LHCN-M2 (cell line): ENCODE measurements around the gene TMEM131L. TPM values are rescaled to one million over a fixed set of nuclear protein-coding genes. Genes with fewer than 3 reads are reported as not detected.
"Not testable (repeated sequence)": the region's sequence is repeated elsewhere in the genome, so short reads cannot be mapped to it uniquely, and the experiment has no call there.

ENCODE experiments used
- DNase-seq: peaks from one replicate; pipeline ENCODE4 v3.0.0-alpha.2; 2012; ENCODE audit warnings: low read depth
- polyA plus RNA-seq: library from polyadenylated mRNA; unstranded; fragments of >200 nt; gene quantifications from one replicate; pipeline ENCODE4 v1.2.1, GENCODE V29; 2012; ENCODE audit warnings: missing spikeins
- total RNA-seq: library from RNA; depleted of rRNA; stranded (reverse); fragments of >200 nt; gene quantifications from 2 replicates; pipeline ENCODE4 v1.2.3, GENCODE V29; 2014; rRNA removed

The TMEM131L gene
- 6.8 and 7.2 TPM in 2 replicates for total RNA-seq
- polyA plus RNA-seq, result 3.1 TPM

- peak; percentile 59 for DNase-seq
Observed at GRCh38 chr4:153466081-153466948, at the start of gene TMEM131L. Gene TMEM131L, plus strand, starts transcription at chr4:153466360. Its CDS starts 38 bp downstream, at chr4:153466398.

- not testable (repeated sequence) for DNase-seq
Observed at GRCh38 chr4:153416456-153416855, 49.7 kb upstream of the TMEM131L start.

GRCh38 chr4:153418121-153418520 is 48.0 kb upstream of the TMEM131L start:
- DNase-seq, result peak; percentile 25

DNA sequence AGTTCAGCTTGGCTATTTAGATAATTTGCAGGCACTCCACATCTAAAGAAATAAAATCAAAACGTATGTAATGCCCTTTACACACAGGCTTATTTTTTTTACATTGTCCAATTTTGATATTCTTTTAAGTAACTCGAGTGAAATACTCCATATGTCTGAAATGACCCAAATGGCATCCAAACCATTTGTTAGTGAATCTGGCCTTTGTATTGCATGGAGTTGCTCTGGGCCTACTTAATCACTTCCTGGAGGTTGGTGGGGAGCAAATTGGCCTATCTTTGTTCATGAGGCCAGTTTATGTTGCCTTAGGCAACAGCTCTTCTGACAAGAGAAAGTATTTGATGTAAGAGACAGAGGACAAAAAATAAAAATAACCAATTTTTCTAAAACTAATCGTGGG is 47.6 kb upstream of the TMEM131L start:
- no peak for DNase-seq

GRCh38 chr4:153419029-153419428 is 47.1 kb upstream of the TMEM131L start:
- DNase-seq, result no peak

GRCh38 chr4:153419673-153420278 is 46.4 kb upstream of the TMEM131L start:
- no peak for DNase-seq

GRCh38 chr4:153420361-153420760 is 45.8 kb upstream of the TMEM131L start:
- peak; percentile 19 for DNase-seq

DNA sequence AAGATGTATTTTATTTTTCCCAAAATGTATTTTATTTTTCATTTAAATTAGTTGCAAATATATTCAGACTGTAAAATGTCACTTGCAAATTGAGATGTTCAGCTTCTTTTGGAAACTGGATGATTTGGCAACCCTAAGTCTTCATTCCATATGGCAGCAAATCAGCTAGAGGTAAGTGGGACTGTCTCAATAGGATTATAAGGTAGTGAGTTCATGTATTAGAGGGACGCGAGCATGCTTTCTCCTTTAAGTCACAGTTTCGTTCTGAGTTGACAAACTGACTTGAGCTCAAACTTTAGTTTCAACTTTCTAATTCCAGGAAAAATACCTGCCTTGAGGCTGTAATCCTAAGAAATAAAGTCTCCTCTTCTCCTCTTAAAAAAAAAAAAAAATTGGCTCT is 44.2 kb upstream of the TMEM131L start:
- no peak for DNase-seq

DNA sequence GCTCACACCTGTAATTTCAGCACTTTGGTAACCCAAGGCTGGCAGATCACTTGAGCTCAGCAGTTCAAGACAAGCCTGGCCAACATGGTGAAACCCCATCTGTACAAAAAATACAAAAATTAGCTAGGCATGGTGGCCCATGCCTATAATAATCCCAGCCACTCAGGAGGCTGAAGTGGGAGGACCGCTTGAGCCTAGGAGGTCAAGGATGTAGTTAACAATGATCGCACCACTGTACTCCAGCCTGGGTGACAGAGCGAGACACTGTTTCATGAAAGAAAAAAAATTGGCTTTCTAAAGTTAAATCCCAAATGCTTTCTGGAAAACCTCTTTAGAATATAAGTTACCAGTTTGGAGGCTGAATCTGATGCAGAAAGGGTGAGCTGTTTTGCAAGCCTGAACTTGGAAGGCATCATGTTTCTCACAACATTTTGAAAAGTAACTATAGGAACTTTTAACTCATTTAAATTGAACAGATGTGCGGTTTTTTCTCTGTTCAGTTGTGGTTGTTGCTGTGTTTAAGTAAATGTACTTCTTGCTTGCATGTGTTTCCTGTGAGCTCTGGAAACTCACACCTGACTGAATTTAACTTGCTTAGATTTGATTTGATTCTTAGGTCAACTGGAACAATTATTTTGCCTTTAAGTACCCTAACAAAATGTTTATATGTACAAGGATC is 39.8 kb upstream of the TMEM131L start:
- no peak for DNase-seq

- DNase-seq, result no peak
Observed at GRCh38 chr4:153427363-153428071, 38.6 kb upstream of the TMEM131L start.

DNA sequence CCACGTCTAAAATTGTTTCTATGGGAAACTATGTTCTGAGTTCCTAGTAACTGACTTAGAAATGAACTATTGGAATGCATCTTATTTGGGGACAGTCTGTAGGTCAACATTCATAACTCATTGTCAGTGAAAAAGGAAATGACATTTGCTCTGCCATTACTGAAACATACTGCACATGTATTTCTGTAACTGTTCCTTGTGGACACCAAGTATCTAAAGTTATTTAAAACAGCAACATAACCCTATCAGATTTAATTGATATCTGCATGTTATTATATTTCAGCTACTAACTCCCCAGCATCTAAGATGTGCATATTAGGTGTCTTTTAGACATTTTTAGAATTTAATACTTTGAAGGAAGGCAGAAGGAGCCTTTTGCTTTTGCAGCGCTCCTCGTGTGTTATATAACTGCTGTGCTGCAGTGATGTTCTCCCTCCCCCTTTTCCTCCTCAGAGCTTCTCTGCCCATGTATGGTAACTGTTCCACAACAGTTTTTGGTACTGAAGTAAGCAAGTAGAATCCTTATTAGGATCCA is 37.2 kb upstream of the TMEM131L start:
- no peak for DNase-seq

- DNase-seq, result peak; percentile 79
Observed at GRCh38 chr4:153432965-153433753, 33.0 kb upstream of the TMEM131L start.

DNA sequence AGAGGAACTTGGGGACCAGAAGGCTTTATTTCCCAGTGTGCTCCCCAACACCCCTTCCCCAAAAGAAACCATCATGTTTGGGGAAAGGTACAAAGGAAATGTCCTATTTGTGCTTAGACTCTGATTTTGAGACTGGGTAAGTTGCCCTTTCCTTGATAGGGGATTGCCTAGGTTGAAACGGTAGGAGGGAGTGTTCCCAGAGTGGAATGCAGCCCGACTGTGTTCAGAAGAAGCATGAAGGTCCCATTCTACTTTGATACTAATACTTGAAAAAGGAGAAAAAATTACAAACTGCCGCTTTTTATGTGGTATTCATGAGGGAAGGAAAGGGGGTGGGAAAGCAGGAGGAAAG is 32.4 kb upstream of the TMEM131L start:
- DNase-seq, result no peak

GRCh38 chr4:153434190-153434589 is 32.0 kb upstream of the TMEM131L start:
- DNase-seq, result no peak

GRCh38 chr4:153438916-153439756 is 27.0 kb upstream of the TMEM131L start:
- DNase-seq, result no peak

DNA sequence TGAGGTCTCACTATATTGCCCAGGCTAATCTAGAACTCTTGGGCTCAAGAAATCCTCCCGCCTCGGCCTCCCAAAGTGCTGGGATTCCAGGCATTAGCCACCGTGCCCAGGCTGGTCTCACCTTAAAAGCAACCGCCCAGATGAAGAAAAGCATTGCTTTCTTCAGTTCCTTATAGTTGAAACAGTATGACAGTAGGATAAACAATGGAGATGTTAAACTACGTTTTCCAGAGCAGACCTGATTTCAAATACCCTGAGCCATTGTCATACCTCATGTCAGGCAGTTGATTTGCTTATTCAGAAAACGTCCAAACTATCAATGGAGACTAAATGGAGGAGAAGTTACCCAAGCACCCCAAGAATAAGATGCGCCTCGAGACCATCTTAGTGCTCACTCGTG is 26.3 kb upstream of the TMEM131L start:
- DNase-seq, result no peak

GRCh38 chr4:153440475-153440874 is 25.7 kb upstream of the TMEM131L start:
- no peak for DNase-seq

GRCh38 chr4:153447175-153447905 is 18.8 kb upstream of the TMEM131L start:
- DNase-seq, result peak; percentile 62
